A172 (cell line): ENCODE data around the gene CCDC192. TPM values are rescaled to one million over a fixed set of nuclear protein-coding genes. Genes with fewer than 3 reads are reported as not detected.
A peak's percentile ranks its signal among the peaks of the same experiment; 100 is the strongest.

Source experiments
- DNase-seq: peaks from one replicate; pipeline ENCODE4 v3.0.0-alpha.2; 2015; ENCODE audit warnings: low spot score
- total RNA-seq: library from RNA; depleted of rRNA; stranded (reverse); fragments of >200 nt; shearing (Covaris generic); gene quantifications from 2 replicates; pipeline ENCODE4 v1.2.3, GENCODE V29; 2014

The CCDC192 gene
- total RNA-seq, 1 experiment from 2014 or later, result not detected

GRCh38 chr5:127922603-127923002 lies 219.4 kb downstream of the CCDC192 start:
- no peak for DNase-seq

DNA sequence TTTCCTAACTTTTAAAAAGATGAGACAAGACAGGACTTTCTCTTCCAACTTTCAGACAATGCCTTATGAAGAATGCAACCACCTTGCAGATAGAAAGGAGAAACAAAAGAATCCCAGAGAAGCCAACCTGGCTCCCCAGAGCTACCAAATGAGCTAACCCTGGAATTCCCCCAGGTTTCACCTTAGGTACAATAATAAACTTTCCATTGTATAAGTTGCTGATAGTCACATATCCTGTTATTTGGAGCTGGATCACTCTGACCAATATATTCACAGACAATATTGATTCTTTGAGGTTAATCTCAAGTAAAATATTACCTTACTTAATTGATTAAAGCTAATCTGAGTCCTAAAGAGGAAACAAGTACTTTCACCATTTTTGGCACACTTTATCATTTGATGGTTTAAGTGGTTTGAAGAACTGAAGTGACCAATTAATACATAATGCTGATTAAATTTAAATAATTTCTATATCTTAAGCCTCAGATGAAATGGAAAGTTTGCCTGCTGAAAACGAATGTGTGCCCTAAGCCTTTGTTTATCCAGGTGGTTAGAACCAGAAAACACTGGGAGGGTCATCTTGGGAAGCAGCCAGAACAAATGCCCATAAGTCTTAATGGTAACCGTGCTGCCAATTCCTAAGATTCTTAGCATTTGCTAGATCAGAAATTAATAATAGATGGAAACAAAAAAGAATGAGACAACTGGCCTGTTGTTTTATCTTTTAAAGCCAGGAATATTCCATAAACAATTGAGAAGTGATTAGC lies 220.8 kb downstream of the CCDC192 start:
- no peak for DNase-seq

GRCh38 chr5:127924606-127925005 lies 221.4 kb downstream of the CCDC192 start:
- DNase-seq, result no peak

- DNase-seq, result peak; percentile 32
Measured at GRCh38 chr5:127925916-127926315, 222.7 kb downstream of the CCDC192 start.

GRCh38 chr5:127926974-127927373 lies 223.8 kb downstream of the CCDC192 start:
- no peak for DNase-seq

DNA sequence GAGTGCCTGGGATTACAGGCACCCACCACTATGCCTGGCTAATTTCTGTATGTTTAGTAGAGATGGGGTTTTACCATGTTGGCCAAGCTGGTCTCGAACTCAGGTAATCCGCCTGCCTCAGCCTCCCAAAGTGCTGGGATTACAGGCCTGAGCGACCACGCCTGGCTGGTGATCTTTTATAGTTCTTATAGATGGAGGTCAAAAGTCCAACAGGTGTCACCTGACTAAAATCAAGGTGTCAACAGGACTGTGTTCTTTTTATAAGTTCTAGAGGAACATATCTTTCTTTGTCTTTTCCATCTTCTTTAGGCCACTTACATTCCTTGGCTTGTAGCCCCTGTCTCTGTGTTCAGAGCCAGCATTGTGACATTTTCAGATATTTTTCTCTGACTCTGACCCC lies 224.9 kb downstream of the CCDC192 start:
- no peak for DNase-seq

DNA sequence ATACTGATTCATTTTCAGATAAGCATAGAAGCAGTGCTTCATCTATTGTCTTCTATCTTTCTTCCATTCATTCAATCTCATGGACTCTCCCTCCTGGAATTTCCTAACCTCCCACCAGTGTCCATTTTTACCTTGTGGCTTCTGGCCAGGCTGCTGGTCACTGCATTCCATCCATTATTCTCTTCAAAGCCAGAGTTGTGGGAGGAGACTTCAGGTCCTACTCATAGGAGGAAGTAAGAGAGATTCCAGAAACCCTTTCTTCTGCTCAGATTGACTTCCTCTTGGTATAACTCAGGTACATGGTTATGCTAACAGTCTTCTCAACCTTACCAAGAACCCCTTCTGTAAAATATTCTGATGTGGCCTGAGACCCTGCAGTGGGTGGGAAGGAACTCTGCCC lies 227.1 kb downstream of the CCDC192 start:
- DNase-seq, result peak; percentile 51

DNA sequence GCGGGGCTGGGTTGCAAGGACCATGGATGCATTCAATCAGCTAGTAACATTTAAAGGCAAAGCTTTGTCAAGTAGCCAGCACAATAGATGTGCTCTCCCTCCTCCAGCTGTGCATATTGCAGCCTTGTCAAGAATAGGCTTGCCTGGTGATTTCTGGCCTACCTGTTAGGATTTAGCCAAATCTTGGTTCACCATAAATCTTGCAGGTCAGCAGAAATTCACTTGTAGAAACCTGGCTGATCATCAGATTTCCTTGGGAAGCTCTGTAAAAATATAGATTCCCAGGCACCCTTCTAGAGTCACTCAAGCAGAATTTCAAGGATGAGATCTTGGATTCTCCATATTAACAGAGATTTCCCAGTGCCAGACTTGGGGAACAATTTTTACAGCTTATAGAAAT lies 228.2 kb downstream of the CCDC192 start:
- no peak for DNase-seq

- no peak for DNase-seq
Measured at GRCh38 chr5:127933348-127933747, 230.2 kb downstream of the CCDC192 start.

- peak; percentile 86 for DNase-seq
Measured at GRCh38 chr5:127934791-127935256, 231.6 kb downstream of the CCDC192 start.

DNA sequence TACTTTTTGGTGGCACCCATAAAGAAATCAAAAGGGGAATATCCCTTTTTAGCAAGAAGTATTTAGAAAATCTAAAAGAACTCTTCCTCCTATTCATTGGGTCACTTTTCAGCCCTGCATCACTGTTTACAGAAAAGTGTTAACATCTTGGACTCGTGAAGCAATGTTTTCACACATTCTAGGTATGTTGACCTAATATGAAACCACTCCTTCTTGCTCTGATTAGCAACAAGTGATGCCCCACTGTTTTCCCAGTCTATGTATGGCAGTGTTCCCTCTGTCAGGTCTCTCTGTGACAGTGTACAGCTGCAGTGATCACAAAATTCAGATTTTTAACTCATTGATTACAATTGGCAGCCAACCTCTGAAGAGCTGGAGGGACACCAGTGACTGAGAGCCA lies 232.2 kb downstream of the CCDC192 start:
- DNase-seq, result no peak

DNA sequence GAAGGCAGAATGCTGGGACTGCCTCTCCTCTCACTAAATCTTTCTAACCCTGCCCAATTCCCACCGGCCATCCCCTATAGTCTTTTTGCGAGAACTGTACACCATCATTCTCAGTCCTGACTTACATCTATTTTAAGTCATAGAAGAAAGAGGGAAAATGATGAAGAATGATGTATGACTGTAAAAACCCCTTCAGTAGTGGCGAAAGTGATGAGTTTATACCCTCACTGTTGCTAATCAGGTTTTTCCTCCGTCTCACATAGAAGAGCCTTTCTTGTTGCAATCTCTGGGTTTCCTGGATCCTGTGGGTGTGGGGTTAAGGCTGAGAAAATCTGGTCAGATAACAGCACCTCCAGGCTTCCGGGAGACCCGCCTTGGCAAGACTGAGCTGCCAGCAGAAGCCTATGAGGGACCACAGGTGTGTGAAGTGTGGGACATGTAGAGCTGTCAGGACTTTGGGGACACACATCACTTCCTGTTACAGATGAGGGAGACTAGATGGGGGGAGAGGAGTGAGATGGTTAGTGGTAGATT lies 233.3 kb downstream of the CCDC192 start:
- no peak for DNase-seq

DNA sequence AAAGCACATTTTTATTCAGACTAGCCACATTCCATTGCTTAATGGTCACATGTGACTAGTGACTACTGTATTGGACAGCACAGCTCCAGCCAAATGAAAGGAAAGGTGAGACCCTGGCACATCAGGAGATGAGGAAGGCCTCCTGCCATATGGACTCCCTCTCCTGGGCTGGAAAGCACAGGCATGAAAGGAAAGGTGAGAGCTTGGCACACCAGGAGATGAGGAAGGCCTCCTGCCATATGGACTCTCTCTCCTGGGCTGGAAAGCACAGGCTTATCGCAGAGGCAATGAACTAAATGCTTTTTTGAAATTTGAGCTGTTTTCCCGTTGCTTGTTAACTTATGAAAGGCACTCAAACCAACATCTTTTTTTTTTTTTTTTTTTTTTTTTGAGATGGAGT lies 235.6 kb downstream of the CCDC192 start:
- DNase-seq, result no peak

GRCh38 chr5:127940854-127941253 lies 237.7 kb downstream of the CCDC192 start:
- no peak for DNase-seq

GRCh38 chr5:127941646-127942045 lies 238.5 kb downstream of the CCDC192 start:
- no peak for DNase-seq

- DNase-seq, result no peak
Measured at GRCh38 chr5:127942246-127943060, 239.3 kb downstream of the CCDC192 start.

- no peak for DNase-seq
Measured at GRCh38 chr5:127943061-127943371, 239.8 kb downstream of the CCDC192 start.

GRCh38 chr5:127944125-127944524 lies 240.9 kb downstream of the CCDC192 start:
- DNase-seq, result no peak

GRCh38 chr5:127947941-127948340 lies 244.8 kb downstream of the CCDC192 start:
- DNase-seq, result no peak

DNA sequence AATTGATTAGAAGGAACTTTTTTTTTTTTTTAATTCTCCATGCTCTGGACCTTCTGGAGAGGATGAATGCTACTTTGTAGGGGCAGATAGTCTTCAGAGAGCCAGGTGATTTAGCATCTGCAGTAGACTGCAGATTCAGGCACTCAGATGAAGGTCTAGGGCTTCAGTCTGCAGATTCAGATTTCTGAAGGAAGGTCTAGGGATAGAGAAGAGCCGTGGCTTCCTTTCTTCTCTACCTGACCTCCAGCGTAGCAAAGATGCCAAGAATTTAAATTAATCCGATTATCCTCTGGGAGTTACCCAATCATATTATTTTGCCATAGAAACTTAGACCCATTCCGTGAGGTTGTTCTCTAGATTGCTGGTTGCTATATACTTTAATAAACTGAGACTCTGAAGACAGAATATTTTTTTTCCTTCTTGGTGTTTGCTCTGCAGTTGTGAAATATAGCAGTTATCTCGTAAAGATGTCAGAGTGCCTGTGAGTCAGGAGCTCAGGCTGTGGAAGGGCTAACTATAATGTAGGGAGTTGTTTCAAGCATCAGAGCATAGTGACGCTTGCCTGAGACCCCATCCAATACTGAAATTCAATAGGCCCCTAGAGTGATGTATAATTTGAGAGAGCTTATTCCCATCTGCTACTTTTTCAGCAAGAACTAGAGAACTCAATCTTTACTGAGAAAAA lies 247.7 kb downstream of the CCDC192 start:
- no peak for DNase-seq

DNA sequence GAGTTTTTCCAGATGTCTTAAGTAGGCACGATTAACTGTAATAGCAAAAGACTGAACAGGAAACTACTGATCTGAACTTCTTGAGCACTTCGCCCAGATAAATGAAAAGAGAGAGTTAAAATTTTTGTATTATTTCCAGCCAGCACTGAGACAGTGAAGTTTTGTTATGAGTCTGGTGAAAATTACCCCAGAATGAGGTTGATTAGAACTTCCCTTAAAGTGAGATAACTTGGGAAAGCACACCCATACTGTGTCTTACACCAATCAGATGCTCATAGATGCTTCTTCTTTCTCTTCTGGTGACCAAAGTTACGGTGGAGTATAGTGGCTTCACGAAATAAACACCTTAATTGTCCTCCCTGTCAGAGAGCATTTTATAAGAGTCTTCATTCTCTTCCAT lies 248.6 kb downstream of the CCDC192 start:
- DNase-seq, result no peak

- DNase-seq, result peak; percentile 88
Measured at GRCh38 chr5:127957183-127957582, 254.0 kb downstream of the CCDC192 start.
